NB4 (cell line): ENCODE measurements around the gene LRRC3B.

Experiments
- POLR2A ChIP-seq: IDR thresholded peaks from 2 replicates; pipeline ENCODE4 v1.6.1; 2011; ENCODE audit warnings: mild to moderate bottlenecking; ENCODE audit not compliant: insufficient read length; ENCODE audit errors: extremely low read depth
- TF ChIP-seq, protein P1 (sequence below): IDR thresholded peaks from one replicate; pipeline ENCODE4 v1.5.1; 2012; ENCODE audit warnings: low read depth, low read length
- TF ChIP-seq, protein P2 (sequence below): IDR thresholded peaks from 2 replicates; pipeline ENCODE4 v1.6.1; 2011; ENCODE audit warnings: low read depth, low read length

DNA sequence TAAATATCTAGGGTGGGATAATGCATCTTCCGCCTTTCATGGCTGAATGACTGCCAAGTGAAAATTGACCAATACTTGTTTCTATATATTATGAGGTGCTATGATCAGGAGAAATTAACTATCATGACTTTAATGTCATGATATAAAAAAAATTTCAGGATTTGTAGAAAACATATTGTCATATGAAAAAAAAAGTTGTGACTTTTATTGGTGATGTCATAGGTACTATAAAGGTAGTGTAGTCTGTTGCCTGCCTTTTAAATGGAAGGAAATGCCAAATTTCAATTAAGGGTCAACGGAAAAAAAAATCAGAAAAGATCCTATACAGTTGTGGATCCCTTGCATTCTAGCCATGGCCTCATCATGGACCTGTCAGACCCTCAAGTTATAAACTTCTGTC, 15.5 kb downstream of the LRRC3B start:
- TF ChIP-seq, protein P1, sequence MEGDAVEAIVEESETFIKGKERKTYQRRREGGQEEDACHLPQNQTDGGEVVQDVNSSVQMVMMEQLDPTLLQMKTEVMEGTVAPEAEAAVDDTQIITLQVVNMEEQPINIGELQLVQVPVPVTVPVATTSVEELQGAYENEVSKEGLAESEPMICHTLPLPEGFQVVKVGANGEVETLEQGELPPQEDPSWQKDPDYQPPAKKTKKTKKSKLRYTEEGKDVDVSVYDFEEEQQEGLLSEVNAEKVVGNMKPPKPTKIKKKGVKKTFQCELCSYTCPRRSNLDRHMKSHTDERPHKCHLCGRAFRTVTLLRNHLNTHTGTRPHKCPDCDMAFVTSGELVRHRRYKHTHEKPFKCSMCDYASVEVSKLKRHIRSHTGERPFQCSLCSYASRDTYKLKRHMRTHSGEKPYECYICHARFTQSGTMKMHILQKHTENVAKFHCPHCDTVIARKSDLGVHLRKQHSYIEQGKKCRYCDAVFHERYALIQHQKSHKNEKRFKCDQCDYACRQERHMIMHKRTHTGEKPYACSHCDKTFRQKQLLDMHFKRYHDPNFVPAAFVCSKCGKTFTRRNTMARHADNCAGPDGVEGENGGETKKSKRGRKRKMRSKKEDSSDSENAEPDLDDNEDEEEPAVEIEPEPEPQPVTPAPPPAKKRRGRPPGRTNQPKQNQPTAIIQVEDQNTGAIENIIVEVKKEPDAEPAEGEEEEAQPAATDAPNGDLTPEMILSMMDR = no peak
- TF ChIP-seq, protein P2, sequence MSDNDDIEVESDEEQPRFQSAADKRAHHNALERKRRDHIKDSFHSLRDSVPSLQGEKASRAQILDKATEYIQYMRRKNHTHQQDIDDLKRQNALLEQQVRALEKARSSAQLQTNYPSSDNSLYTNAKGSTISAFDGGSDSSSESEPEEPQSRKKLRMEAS = no peak
- TF ChIP-seq POLR2A = no peak
